GM18508 (cell line): ENCODE measurements around the gene NHS.

Experiments
- ATAC-seq: cut with Tn5 transposase; IDR thresholded peaks from one replicate; pipeline ENCODE4 v1.9.1; 2021; ENCODE audit warnings: moderate number of reproducible peaks; ENCODE audit not compliant: insufficient read depth, unreplicated experiment

Gene NHS

GRCh38 chrX:17374619-17375366 is at the start of gene NHS:
Gene NHS, plus strand, starts transcription at chrX:17375200. Its CDS starts 558 bp downstream, at chrX:17375758.
- ATAC-seq = no peak

GRCh38 chrX:17328837-17329236 is 46.2 kb upstream of the NHS start:
- no peak for ATAC-seq

DNA sequence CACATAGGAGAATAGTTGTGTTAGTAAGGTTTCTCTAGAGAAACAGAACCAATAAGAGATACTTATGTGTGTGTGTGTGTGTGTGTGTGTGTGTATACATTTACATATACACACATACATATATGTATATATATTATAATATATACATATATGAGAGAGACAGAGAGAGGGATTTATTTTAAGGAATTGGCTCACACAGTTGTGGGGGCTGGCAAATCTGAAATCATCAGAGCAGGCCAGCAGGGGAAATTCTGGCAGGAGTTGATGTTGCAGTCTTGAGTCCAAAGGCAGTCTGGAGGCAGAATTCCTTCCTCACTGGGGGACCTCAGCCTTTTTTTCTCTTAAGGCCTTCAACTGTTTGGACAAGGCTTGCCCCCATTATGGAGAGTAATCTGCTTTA is 38.6 kb upstream of the NHS start:
- no peak for ATAC-seq

GRCh38 chrX:17355976-17356375 is 19.0 kb upstream of the NHS start:
- no peak for ATAC-seq

DNA sequence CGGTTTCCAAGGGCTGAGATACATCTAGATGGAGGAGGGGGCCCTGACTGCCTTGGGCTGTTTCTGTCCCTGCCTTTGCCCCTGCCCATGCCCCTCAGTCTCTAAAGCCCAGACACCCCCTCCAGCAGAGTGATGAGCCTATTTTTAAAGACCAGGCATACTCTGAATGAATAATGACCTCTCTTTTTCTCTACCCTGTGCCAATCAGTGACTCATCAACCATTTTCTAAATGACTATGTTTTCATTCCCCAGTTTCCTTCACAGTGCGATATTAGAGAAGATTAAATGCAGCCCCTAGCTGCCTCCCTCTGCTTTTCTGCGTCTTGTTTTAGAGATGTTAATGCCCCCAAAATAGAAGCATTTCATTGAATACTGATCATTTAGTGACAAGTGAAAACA is 15.5 kb upstream of the NHS start:
- ATAC-seq = no peak

- ATAC-seq = no peak
Observed at GRCh38 chrX:17361620-17362019, 13.4 kb upstream of the NHS start.

- ATAC-seq = no peak
Observed at GRCh38 chrX:17368002-17368401, 7.0 kb upstream of the NHS start.

GRCh38 chrX:17369309-17369708 is 5.7 kb upstream of the NHS start:
- ATAC-seq = no peak

GRCh38 chrX:17370191-17370590 is 4.8 kb upstream of the NHS start:
- ATAC-seq = no peak

DNA sequence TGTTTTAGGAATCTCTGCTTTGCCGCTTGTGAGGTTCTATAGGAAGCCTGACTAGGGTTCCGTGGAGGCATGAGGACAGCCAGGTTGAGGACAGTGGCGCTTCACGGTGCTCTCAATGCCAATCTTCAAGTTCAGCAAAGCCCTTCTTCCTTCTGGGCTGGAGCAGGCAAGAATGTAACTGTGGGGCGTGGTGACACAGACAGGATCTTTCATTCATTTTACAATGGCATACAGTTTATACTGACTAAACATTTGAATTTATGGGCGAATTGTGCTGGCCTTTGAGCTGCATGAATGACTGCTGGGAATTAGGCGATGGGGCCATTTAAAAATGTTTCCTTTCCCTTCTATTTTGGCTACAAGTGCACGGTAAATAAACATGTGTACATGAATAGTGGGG is 2.9 kb upstream of the NHS start:
- no peak for ATAC-seq

DNA sequence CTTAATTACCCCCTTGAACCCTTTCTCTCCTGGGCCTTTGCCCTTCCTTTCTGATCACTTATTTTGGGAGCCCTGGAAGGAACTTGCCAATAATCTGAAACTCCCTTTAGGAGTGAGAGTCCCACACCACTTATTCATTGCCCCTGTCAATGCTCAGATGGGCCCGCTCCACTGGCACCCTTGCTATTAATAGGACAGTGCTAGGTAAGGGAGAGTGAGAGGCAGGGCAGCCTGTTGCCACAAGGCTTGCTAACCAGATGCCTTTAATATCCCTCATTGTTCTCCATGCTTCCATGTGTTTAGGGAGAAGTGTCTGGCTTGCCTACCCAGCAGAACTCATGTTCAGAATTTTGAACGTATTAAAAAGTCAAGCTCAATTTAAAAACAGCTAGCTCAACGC is 1.7 kb upstream of the NHS start:
- ATAC-seq = no peak

GRCh38 chrX:17375367-17375636 is 302 bp downstream of the NHS start:
- no peak for ATAC-seq

- no peak for ATAC-seq
Observed at GRCh38 chrX:17375637-17376430, 834 bp downstream of the NHS start.

- no peak for ATAC-seq
Observed at GRCh38 chrX:17376431-17377077, 1.6 kb downstream of the NHS start.

GRCh38 chrX:17377091-17377717 is 2.2 kb downstream of the NHS start:
- no peak for ATAC-seq

DNA sequence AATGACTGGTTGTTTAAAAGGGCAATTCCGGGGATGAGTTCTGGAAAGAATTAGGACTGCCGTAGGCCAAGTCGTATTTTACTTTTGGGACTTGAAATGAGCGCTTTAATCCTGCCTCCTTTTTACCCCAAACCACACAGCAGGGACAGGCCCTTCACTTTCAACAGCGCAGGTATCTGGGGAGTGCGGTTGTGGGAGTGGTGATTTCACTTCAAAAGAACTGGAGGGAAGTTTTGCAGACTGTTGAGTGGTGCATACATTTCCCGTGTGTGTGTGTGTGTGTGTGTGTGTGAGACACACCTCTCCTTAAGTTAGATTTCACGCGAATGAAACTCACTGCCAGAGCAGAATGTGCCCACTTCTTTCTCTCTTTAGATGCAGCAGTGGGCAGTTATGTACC is 2.8 kb downstream of the NHS start:
- no peak for ATAC-seq

DNA sequence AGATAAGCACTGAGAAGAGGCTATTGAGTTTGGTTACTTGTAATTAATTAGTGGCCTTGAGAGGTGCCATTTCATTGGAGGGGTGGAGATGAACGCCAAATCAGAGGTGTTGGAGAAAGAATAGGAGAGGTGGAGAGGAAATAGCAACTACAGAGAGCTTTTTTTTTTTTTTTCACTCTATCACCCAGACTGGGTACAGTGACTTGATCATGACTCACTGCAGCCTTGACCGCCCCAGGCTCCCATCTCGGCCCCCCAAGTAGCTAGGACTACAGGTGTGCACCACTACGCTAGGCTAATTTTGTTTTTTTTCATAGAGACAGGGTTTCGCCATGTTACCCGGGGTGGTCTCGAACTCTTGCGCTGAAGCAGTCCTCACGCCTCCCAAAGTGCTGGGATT is 5.2 kb downstream of the NHS start:
- no peak for ATAC-seq

DNA sequence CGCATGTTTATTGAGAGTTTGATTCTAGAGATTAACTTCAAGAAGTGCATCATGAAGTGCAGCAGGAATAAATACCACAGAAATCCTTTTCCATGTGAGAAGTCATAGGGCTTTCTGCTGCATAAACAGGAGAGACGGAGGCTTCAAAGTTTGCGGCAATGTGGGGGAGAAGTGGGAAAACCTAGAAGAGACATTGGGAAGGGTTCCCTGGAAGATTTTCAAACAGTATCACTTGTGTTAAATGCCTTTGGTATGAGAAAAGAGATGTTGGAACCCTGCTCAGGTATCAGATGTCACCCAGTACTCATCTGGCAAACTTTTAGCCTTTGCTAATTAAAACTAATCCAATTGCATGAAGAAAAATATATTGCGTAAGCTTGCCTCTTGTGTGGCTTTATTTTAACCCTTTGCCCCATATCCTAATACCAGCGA is 15.4 kb downstream of the NHS start:
- no peak for ATAC-seq

GRCh38 chrX:17395154-17395553 is 20.2 kb downstream of the NHS start:
- no peak for ATAC-seq

GRCh38 chrX:17397074-17397473 is 22.1 kb downstream of the NHS start:
- ATAC-seq = no peak

DNA sequence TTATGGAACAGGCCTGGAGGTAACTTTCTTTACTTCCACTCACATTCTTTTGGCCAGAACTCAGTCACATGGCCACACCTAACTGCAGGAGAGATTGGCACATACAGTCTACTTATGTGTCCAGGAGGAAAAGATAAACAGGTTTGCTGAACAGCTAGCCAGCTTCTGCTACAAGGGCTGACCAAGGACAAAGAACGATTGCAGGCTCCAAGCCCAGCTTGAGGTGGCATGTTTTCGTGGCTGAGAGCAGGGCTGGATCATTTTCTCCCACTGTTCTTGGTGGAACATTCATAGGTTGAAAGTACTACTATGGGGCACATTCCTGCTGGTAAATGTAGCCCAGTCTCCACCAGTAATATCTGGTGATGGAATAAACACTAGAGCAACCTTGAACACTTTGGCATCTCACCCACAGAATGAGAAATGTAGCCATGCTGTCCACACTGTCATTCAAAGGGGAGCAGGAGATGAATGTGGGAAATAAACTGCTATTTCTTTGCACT is 28.2 kb downstream of the NHS start:
- ATAC-seq = no peak
